HEK293 (cell line): ENCODE measurements around the gene AMPD3.

Source experiments
- ZNF16 ChIP-seq: fragments of 450-650 bp; formaldehyde crosslinking; IDR thresholded peaks from 2 replicates; pipeline ENCODE4 v1.5.1; 2016; ENCODE audit warnings: low read depth, missing biosample characterization, missing genetic modification characterization
- ZNF623 ChIP-seq: fragments of 450-650 bp; formaldehyde crosslinking; IDR thresholded peaks from 2 replicates; pipeline ENCODE4 v1.5.1; 2016; ENCODE audit warnings: missing biosample characterization, missing genetic modification characterization
- TF ChIP-seq, protein P1 (sequence below): fragments of 450-650 bp; formaldehyde crosslinking; IDR thresholded peaks from 2 replicates; pipeline ENCODE4 v1.5.1; 2016; ENCODE audit warnings: missing biosample characterization, missing genetic modification characterization

DNA sequence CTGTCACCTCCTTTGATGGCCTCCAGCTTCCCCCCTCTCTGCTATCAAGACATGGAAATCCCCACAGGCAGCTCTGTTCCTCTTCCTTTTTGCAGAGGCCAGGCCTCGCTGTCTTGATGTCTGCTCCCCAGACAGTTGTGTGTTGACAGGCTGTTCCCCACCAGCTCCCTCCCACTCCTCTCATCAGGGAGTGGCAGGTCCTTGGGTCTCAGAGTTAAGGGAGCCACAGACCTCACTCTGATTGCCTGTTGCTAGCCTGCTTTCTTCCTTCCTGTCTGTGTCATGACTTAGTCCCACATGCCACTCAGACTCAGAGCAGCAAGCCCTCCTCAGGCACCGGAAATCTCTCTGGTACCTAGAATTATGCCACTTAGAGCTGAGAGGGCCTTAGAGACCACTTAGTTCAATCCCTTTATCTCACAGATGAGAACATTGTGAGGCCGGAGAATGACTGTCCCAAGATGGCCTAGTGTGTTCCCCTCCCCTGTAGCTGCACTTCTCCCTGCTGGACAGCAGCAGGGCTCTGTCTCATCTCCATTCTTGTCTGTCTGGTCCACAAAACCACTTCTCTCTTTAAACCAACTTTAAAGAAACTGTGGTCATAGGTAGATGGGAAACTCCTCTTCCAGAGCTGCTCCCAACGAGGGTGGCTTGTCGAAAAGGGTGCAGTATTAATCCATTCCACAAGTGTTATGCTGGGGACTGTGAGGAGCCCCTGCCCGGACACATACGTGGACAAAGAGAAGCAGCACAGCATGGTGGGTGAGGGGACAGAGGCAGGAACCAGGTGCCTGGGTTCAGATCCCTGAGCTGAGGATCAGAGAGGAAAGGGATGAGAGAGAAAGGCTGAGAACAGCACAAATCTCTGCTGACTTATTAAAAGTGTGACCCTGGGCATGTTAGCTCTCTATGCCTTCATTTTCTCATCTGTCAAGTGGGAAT is 4.2 kb downstream of the AMPD3 start:
- TF ChIP-seq ZNF623 (tag by site-specific recombination) (no peak), ZNF16 (tag by site-specific recombination) (no peak)
- TF ChIP-seq, protein P1, sequence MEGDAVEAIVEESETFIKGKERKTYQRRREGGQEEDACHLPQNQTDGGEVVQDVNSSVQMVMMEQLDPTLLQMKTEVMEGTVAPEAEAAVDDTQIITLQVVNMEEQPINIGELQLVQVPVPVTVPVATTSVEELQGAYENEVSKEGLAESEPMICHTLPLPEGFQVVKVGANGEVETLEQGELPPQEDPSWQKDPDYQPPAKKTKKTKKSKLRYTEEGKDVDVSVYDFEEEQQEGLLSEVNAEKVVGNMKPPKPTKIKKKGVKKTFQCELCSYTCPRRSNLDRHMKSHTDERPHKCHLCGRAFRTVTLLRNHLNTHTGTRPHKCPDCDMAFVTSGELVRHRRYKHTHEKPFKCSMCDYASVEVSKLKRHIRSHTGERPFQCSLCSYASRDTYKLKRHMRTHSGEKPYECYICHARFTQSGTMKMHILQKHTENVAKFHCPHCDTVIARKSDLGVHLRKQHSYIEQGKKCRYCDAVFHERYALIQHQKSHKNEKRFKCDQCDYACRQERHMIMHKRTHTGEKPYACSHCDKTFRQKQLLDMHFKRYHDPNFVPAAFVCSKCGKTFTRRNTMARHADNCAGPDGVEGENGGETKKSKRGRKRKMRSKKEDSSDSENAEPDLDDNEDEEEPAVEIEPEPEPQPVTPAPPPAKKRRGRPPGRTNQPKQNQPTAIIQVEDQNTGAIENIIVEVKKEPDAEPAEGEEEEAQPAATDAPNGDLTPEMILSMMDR: no peak
